ENCODE results near the gene RIMS4. TPM values are rescaled to one million over a fixed set of nuclear protein-coding genes. Genes with fewer than 3 reads are reported as not detected.

RIMS4 gene
- total and polyA plus RNA-seq, 2 of the 8 experiments (the other 6 are each of a cell fraction or from before 2014, with no cell fraction given): 13.3 to 44.2 TPM

GRCh38 chr20:44776980-44777379 lies 33.4 kb downstream of the RIMS4 start (continued):
- no peak for TF ChIP-seq CHD7 (IDR thresholded peaks at IDR 0.05; ENCODE audit: insufficient replicate concordance, low read length)
- no peak for TF ChIP-seq CBX5 (IDR thresholded peaks at IDR 0.05; ENCODE audit: low read depth, low read length)
- peak; percentile 70 to 85; a peak in 2 of 4 replicates for TF ChIP-seq SIN3A (conservative IDR thresholded peaks at IDR 0.05 in 1 of 2, IDR thresholded peaks at IDR 0.05 in 1 of 2; ENCODE audit: low read depth in 1 of 2, low read length in 2 of 2)
- no peak for TF ChIP-seq RNF2 (IDR thresholded peaks at IDR 0.05; ENCODE audit: borderline replicate concordance, low read depth, low read length, missing control alignments, poor library complexity, severe bottlenecking)
- TF ChIP-seq JUND (IDR thresholded peaks at IDR 0.05; ENCODE audit: low read length): 0 out of 2 replicates have a peak, but pooled peaks have one; percentile 16

Measured in H1 (cell line).